ENCODE data around the gene LRRC4B.

Gene LRRC4B

GRCh38 chr19:50467566-50467965, 100.7 kb downstream of the LRRC4B start:
- Mint-ChIP-seq H3K27ac (no peak overlapping the region), H3K27me3 (ENCODE audit: low read depth, poor library complexity) (peaks cover 8% of the 10 kb centered on the region), H3K36me3 (ENCODE audit: low read depth) (no peaks in the 10 kb centered on the region), H3K4me3 (no peak overlapping the region), H3K4me1 (peaks cover 19% of the 10 kb centered on the region), H3K9me3 (no peaks in the 10 kb centered on the region)
- no peak for DNase-seq
- TF ChIP-seq CTCF (IDR thresholded peaks at IDR 0.05): no peak

Data from nephron progenitor cell (in vitro differentiated cells).